ENCODE measurements around the gene EHD2. TPM values are rescaled to one million over a fixed set of nuclear protein-coding genes. Genes with fewer than 3 reads are reported as not detected.

The EHD2 gene
- total and polyA plus RNA-seq, 2 of the 13 experiments (the other 11 are each of a cell fraction or from before 2014, with no cell fraction given) = 0.09 to 0.28 TPM

GRCh38 chr19:47701717-47702552 lies 11.3 kb upstream of the EHD2 start:
- intact Hi-C loops (cut with micrococcal nuclease; ENCODE audit: unreplicated experiment) (no loop called here), in situ Hi-C loops (cut with HindIII; ENCODE audit: extremely low pct_ligation_motif_present, low pct_unique_long_range_greater_than_20kb) (loop anchor here (5.0 kb wide), 1 partner anchor 40 kb away; no protein-coding TSS in a partner anchor)
- FAIRE-seq (no peak), ATAC-seq (no peak), DNase-seq (ENCODE audit: low spot score) (no peak)
- ChIA-PET POLR2A (no interaction called here), CTCF (ENCODE audit: low intra/inter-chr PET ratio, low total read pairs) (no interaction called here)
- H3K4me3 ChIP-seq (replicated peaks in 1 of 3; ENCODE audit: insufficient read depth in 1 of 3, low read depth in 2 of 3, low read length in 3 of 3) = no peak overlapping the region
- no peak overlapping the region for H3K27ac ChIP-seq (ENCODE audit: extremely low read length, insufficient read depth, low read length)
- H2AFZ ChIP-seq (ENCODE audit: low read length) = no peak overlapping the region
- no peak overlapping the region for H3K9ac ChIP-seq (ENCODE audit: insufficient read depth, low read depth, low read length)
- H3K4me2 ChIP-seq (ENCODE audit: low read depth, low read length) = no peak overlapping the region
- no peaks in the 10 kb centered on the region for H3K79me2 ChIP-seq (ENCODE audit: insufficient read depth, low read length)
- no peaks in the 10 kb centered on the region for H4K20me1 ChIP-seq (ENCODE audit: insufficient read depth, low read length)
- TF ChIP-seq AGO2 (optimal IDR thresholded peaks at IDR 0.05; ENCODE audit: low read depth, low read length) (peak; percentile 63), ZFP90 (CRISPR knock-in tag; IDR thresholded peaks at IDR 0.05; ENCODE audit: borderline replicate concordance) (no peak), ZNF17 (CRISPR knock-in tag; IDR thresholded peaks at IDR 0.05) (no peak)
- WGBS (ENCODE audit: low lambda C conversion rate) = 97% methylated on average over 39 of the region's 91 CpGs
- no peaks in the 10 kb centered on the region for H3K9me3 ChIP-seq (ENCODE audit: low read length)
- H3K36me3 ChIP-seq (replicated peaks in 1 of 2; ENCODE audit: control insufficient read depth in 1 of 2, insufficient read depth in 2 of 2, low read length in 2 of 2) = peaks cover 1 to 5% of the 10 kb centered on the region in 2 experiments; a peak in 2 of 5 replicates
- no peaks in the 10 kb centered on the region for H3K27me3 ChIP-seq (ENCODE audit: control insufficient read depth in 1 of 2, insufficient read depth in 2 of 2, low read length in 2 of 2)
- H3K4me1 ChIP-seq (ENCODE audit: insufficient read depth, low read length) = peaks cover 4% of the 10 kb centered on the region; the same call in 1 of the 2 replicates
- no TSS peak for BruUV-seq (replicated peaks)

GRCh38 chr19:47702671-47703070 lies 10.6 kb upstream of the EHD2 start:
- no peaks in the 10 kb centered on the region for H3K9me3 ChIP-seq (ENCODE audit: low read length)
- 95% methylated on average over 8 of the region's 18 CpGs for WGBS (ENCODE audit: low lambda C conversion rate)
- no peak overlapping the region for H2AFZ ChIP-seq (ENCODE audit: low read length)
- CTCF ChIA-PET (ENCODE audit: low intra/inter-chr PET ratio, low total read pairs) = no interaction called here
- BruUV-seq (replicated peaks) = TSS peak; percentile 56
- H3K36me3 ChIP-seq (replicated peaks in 1 of 2; ENCODE audit: control insufficient read depth in 1 of 2, insufficient read depth in 2 of 2, low read length in 2 of 2) = peaks cover 1 to 5% of the 10 kb centered on the region in 2 experiments; a peak in 2 of 5 replicates
- no peak overlapping the region for H3K27ac ChIP-seq (ENCODE audit: extremely low read length, insufficient read depth, low read length)
- intact Hi-C loops (cut with micrococcal nuclease; ENCODE audit: unreplicated experiment) = no loop called here
- POLR2A ChIA-PET = no interaction called here
- in situ Hi-C loops (cut with HindIII; ENCODE audit: extremely low pct_ligation_motif_present, low pct_unique_long_range_greater_than_20kb) = loop anchor here (5.0 kb wide), 1 partner anchor 40 kb away; no protein-coding TSS in a partner anchor
- no peaks in the 10 kb centered on the region for H3K79me2 ChIP-seq (ENCODE audit: insufficient read depth, low read length)
- FAIRE-seq (no peak), ATAC-seq (no peak), DNase-seq (ENCODE audit: low spot score) (no peak)
- TF ChIP-seq ZBTB46 (CRISPR knock-in tag; IDR thresholded peaks at IDR 0.05; ENCODE audit: borderline replicate concordance) = no peak
- H3K4me1 ChIP-seq (ENCODE audit: insufficient read depth, low read length) = peaks cover 3% of the 10 kb centered on the region; the same call in 1 of the 2 replicates
- no peak overlapping the region for H3K9ac ChIP-seq (ENCODE audit: insufficient read depth, low read depth, low read length)
- no peak overlapping the region for H3K4me3 ChIP-seq (replicated peaks in 1 of 3; ENCODE audit: insufficient read depth in 1 of 3, low read depth in 2 of 3, low read length in 3 of 3)
- H3K4me2 ChIP-seq (ENCODE audit: low read depth, low read length) = no peak overlapping the region
- no peaks in the 10 kb centered on the region for H3K27me3 ChIP-seq (ENCODE audit: control insufficient read depth in 1 of 2, insufficient read depth in 2 of 2, low read length in 2 of 2)
- H4K20me1 ChIP-seq (ENCODE audit: insufficient read depth, low read length) = no peaks in the 10 kb centered on the region

Measured in HepG2 (cell line).